GM23248 (cell line): Measurements from ENCODE around the gene MOGAT2. TPM values are rescaled to one million over a fixed set of nuclear protein-coding genes. Genes with fewer than 3 reads are reported as not detected.
"Not testable (repeated sequence)": the region's sequence is repeated elsewhere in the genome, so short reads cannot be mapped to it uniquely, and the experiment has no call there.

Source experiments
- DNase-seq: peaks from one replicate; pipeline ENCODE4 v3.0.0-alpha.2; 2015
- H2AFZ ChIP-seq: fragments of 200-600 bp; sonication (generic); 2 replicates; pipeline ENCODE4 v1.6.1; 2016; ENCODE audit warnings: antibody characterized with exemption
- H3F3A ChIP-seq: fragments of 200-600 bp; sonication (generic); 2 replicates; pipeline ENCODE4 v1.6.1; 2016; ENCODE audit warnings: mild to moderate bottlenecking, antibody characterized with exemption, mixed run types; ENCODE audit not compliant: insufficient read depth
- H3K27ac ChIP-seq: fragments of 200-600 bp; sonication (generic); 2 replicates; pipeline ENCODE4 v1.5.1; 2016; ENCODE audit warnings: mild to moderate bottlenecking
- H3K27me3 ChIP-seq: fragments of 200-600 bp; sonication (generic); replicated peaks from 2 replicates; pipeline ENCODE4 v1.6.1; 2016; ENCODE audit warnings: mild to moderate bottlenecking; ENCODE audit not compliant: insufficient read depth
- H3K36me3 ChIP-seq: fragments of 200-600 bp; sonication (generic); 2 replicates; pipeline ENCODE4 v1.6.1; 2016; ENCODE audit warnings: low read depth, mild to moderate bottlenecking
- H3K4me1 ChIP-seq: fragments of 200-600 bp; sonication (generic); 2 replicates; pipeline ENCODE4 v1.6.1; 2016; ENCODE audit warnings: mild to moderate bottlenecking; ENCODE audit not compliant: insufficient read depth
- H3K4me2 ChIP-seq: fragments of 200-600 bp; sonication (generic); one replicate; pipeline ENCODE4 v1.6.1; 2016; ENCODE audit warnings: mild to moderate bottlenecking; ENCODE audit not compliant: unreplicated experiment
- H3K4me3 ChIP-seq: fragments of 200-600 bp; sonication (generic); 2 replicates; pipeline ENCODE4 v1.5.1; 2016; ENCODE audit warnings: mild to moderate bottlenecking
- H3K79me2 ChIP-seq: fragments of 200-600 bp; sonication (generic); 2 replicates; pipeline ENCODE4 v1.6.1; 2016; ENCODE audit warnings: mild to moderate bottlenecking; ENCODE audit not compliant: insufficient read depth
- H3K9ac ChIP-seq: fragments of 200-600 bp; sonication (generic); 2 replicates; pipeline ENCODE4 v1.6.1; 2016; ENCODE audit warnings: mild to moderate bottlenecking
- H3K9me2 ChIP-seq: fragments of 200-600 bp; sonication (generic); 2 replicates; pipeline ENCODE4 v1.6.1; 2016; ENCODE audit warnings: mixed run types, mild to moderate bottlenecking, moderate library complexity; ENCODE audit not compliant: insufficient read depth
- H3K9me3 ChIP-seq: fragments of 200-600 bp; sonication (generic); one replicate; pipeline ENCODE4 v1.6.1; 2017; ENCODE audit warnings: low read depth
- H4K20me1 ChIP-seq: fragments of 200-600 bp; sonication (generic); 2 replicates; pipeline ENCODE4 v1.6.0; 2016; ENCODE audit not compliant: insufficient read depth
- EZH2 ChIP-seq: fragments of 200-600 bp; sonication (generic); IDR thresholded peaks from 2 replicates; pipeline ENCODE4 v1.6.1; 2018; ENCODE audit warnings: antibody characterized with exemption, mild to moderate bottlenecking; ENCODE audit not compliant: insufficient read depth, poor library complexity, severe bottlenecking
- EZH2phosphoT487 ChIP-seq: fragments of 200-600 bp; sonication (generic); IDR thresholded peaks from 2 replicates; pipeline ENCODE4 v1.6.1; 2018; ENCODE audit warnings: antibody characterized with exemption, moderate library complexity, mild to moderate bottlenecking, low read depth; ENCODE audit not compliant: insufficient read depth
- WGBS, 2 experiments: methylation state at CpG; one replicate each; pipeline ENCODE4 v1.1.6; 2015 to 2017; ENCODE audit warnings: low lambda C conversion rate in 2 of 2, low coverage in 1 of 2; ENCODE audit errors: missing lambda C conversion rate in 2 of 2; 5-methylcytosine and 5-hydroxymethylcytosine counted together
- in situ Hi-C: fragments of 300-500 bp; cut with MboI; formaldehyde crosslinking; loops from 2 replicates; pipeline ENCODE4 v1.15.0; 2020
- polyA plus RNA-seq: library from polyadenylated mRNA; unstranded; fragments of >200 nt; fragmentation: Nextera tagmentation; extraction: Ambion mirVana; gene quantifications from 2 replicates; pipeline ENCODE4 v1.2.1, GENCODE V29; 2016
- total RNA-seq: library from RNA; depleted of rRNA; stranded (reverse); fragments of >200 nt; shearing (Covaris generic); gene quantifications from 2 replicates; pipeline ENCODE4 v1.2.3, GENCODE V29; 2014

The MOGAT2 gene
- total and polyA plus RNA-seq, 2 experiments from 2014 or later: not detected

DNA sequence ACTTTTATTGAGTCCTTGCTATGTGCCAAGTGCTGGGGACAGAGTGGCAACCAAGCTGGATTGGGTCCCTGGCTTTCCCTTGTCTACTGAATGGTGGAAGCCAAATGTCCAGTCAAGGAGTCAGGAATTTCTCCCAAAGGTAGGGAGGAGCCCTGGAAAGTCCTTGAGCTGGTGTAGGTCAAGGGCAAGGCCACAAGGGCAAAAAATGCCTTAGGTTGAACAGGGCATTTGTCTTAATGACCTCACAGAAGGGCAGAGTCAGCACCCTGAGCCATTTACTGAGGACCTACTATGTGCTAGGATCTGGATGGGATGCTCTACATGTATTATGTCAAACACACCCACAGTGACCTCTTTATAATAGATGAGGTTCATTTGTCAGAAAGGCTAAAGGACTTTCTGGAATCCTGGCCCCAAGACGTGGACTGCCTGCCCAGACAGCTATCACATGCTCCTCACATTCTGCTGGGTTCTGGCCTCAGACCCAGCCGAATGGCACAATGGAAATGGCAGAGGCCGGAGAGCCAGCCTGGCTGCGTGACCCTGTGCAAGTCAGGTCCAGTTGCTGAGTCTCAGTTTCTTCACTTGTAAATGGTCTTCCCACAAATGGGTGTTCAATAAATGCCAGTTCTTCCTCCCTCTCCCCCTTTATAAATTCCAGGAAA lies 17.7 kb downstream of the MOGAT2 start:
- TF ChIP-seq EZH2: no peak
- TF ChIP-seq EZH2phosphoT487: no peak
- H3K9me2 ChIP-seq: no peaks in the 10 kb centered on the region
- no peak overlapping the region for H3K4me2 ChIP-seq
- H3K9ac ChIP-seq: no peak overlapping the region
- no peaks in the 10 kb centered on the region for H4K20me1 ChIP-seq
- no peak for DNase-seq
- no peaks in the 10 kb centered on the region for H3F3A ChIP-seq
- 0 out of 2 replicates have a peak, but pooled peaks cover 6% of the 10 kb centered on the region for H3K4me1 ChIP-seq
- H3K27me3 ChIP-seq: peaks cover 4% of the 10 kb centered on the region; the same call in 1 of the 2 replicates
- H3K36me3 ChIP-seq: no peaks in the 10 kb centered on the region
- WGBS, 2 experiments: 68% methylated on average over 4 of the region's 4 CpGs
- in situ Hi-C loops: no loop called here
- no peak overlapping the region for H3K27ac ChIP-seq
- no peaks in the 10 kb centered on the region for H3K9me3 ChIP-seq
- H2AFZ ChIP-seq: no peak overlapping the region
- no peak overlapping the region for H3K4me3 ChIP-seq
- no peaks in the 10 kb centered on the region for H3K79me2 ChIP-seq

DNA sequence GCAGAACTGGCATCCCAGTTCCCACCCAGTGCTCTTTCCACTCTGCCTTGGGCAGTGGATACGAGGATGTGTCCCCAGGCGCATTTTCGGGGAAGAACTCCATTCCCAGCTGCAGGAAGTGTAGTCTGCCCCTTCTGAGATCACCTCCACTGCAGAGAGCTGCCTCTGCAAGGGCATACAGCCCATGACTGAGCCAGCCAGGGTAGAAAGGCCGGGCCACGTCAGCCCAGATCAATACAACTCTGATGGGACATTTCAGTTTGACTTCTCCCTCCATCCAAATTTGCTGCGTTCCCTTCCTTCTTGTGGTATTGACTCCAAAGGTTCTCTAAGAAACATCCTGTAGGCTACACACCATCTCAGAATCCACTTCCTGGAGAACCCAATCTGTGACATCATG lies 19.7 kb downstream of the MOGAT2 start:
- 74 to 86% methylated on average over 6 of the region's 6 CpGs for WGBS, 2 experiments
- H3K9me2 ChIP-seq: no peaks in the 10 kb centered on the region
- no peak overlapping the region for H3K27ac ChIP-seq
- H3K79me2 ChIP-seq: no peaks in the 10 kb centered on the region
- no peaks in the 10 kb centered on the region for H3K9me3 ChIP-seq
- H3K4me2 ChIP-seq: no peak overlapping the region
- in situ Hi-C loops: no loop called here
- TF ChIP-seq EZH2 (no peak), EZH2phosphoT487 (no peak)
- no peak overlapping the region for H2AFZ ChIP-seq
- H3K27me3 ChIP-seq: peaks cover 14% of the 10 kb centered on the region; the same call in 1 of the 2 replicates
- H3K36me3 ChIP-seq: no peaks in the 10 kb centered on the region
- H3F3A ChIP-seq: no peaks in the 10 kb centered on the region
- H3K9ac ChIP-seq: no peak overlapping the region
- H4K20me1 ChIP-seq: no peaks in the 10 kb centered on the region
- H3K4me1 ChIP-seq: 0 out of 2 replicates have a peak, but pooled peaks cover 6% of the 10 kb centered on the region
- no peak overlapping the region for H3K4me3 ChIP-seq
- no peak for DNase-seq

GRCh38 chr11:75740681-75741080 lies 23.0 kb downstream of the MOGAT2 start:
- no peak overlapping the region for H3K4me3 ChIP-seq
- in situ Hi-C loops: no loop called here
- no peak overlapping the region for H3K9ac ChIP-seq
- H3K4me2 ChIP-seq: no peak overlapping the region
- H3K27ac ChIP-seq: no peak overlapping the region
- H3K79me2 ChIP-seq: no peaks in the 10 kb centered on the region
- H4K20me1 ChIP-seq: no peaks in the 10 kb centered on the region
- H3K9me3 ChIP-seq: no peaks in the 10 kb centered on the region
- DNase-seq: no peak
- no peak for TF ChIP-seq EZH2phosphoT487
- no peak for TF ChIP-seq EZH2
- no peaks in the 10 kb centered on the region for H3K9me2 ChIP-seq
- H3K27me3 ChIP-seq: peaks cover 27% of the 10 kb centered on the region
- WGBS, 2 experiments: 48 to 56% methylated on average over 1 of the region's 1 CpG
- H2AFZ ChIP-seq: no peak overlapping the region
- no peaks in the 10 kb centered on the region for H3K4me1 ChIP-seq
- no peaks in the 10 kb centered on the region for H3F3A ChIP-seq
- H3K36me3 ChIP-seq: no peaks in the 10 kb centered on the region

DNA sequence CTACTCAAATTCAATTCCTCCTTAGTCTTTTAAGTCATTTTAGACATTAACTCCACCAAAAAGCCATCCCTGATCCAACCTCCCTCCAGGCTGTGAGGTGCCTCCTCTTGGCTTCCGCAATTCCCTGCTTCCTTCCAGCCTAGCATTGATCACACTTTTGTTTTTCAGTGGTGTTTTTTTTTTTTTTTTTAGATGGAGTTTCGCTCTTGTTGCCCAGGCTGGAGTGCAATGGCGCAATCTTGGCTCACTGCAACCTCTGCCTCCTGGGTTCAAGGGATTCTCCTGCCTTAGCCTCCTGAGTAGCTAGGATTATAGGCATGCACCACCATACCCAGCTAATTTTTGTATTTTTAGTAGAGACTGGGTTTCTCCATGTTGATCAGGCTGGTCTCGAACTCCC lies 25.5 kb downstream of the MOGAT2 start:
- H4K20me1 ChIP-seq, H3K4me1 ChIP-seq, H3K9me3 ChIP-seq, DNase-seq, H3K4me3 ChIP-seq, in situ Hi-C loops, H3K27ac ChIP-seq, H3K36me3 ChIP-seq, H3K9ac ChIP-seq, H2AFZ ChIP-seq, H3K9me2 ChIP-seq, H3F3A ChIP-seq, H3K4me2 ChIP-seq, H3K79me2 ChIP-seq: not testable (repeated sequence)
- WGBS, 2 experiments: 72 to 75% methylated on average over 4 of the region's 4 CpGs
- H3K27me3 ChIP-seq: peaks cover 38% of the 10 kb centered on the region
